ENCODE data around the gene SNX30.

The SNX30 gene

GRCh38 chr9:112846528-112847488, 96.2 kb downstream of the SNX30 start:
- Histone ChIP-seq H3K36me3 (ENCODE audit: insufficient read depth, low read length) (no peaks in the 10 kb centered on the region), H3K9me3 (ENCODE audit: insufficient read depth, low read length, severe bottlenecking) (no peaks in the 10 kb centered on the region), H3K27ac (ENCODE audit: low read length) (no peak overlapping the region), H3K27me3 (ENCODE audit: insufficient read depth, low read length, poor library complexity) (no peaks in the 10 kb centered on the region), H3K4me2 (ENCODE audit: insufficient read depth, low read length) (no peak overlapping the region), H3K9ac (ENCODE audit: low read depth, low read length) (no peak overlapping the region), H2AFZ (ENCODE audit: low read depth, low read length) (no peak overlapping the region), H3K4me1 (ENCODE audit: insufficient read depth, low read length) (0 out of 2 replicates have a peak, but pooled peaks cover 4% of the 10 kb centered on the region), H3K4me3 (ENCODE audit: low read depth in 1 of 2, low read length in 2 of 2) (no peak overlapping the region), H4K20me1 (ENCODE audit: insufficient read depth, low read length) (no peaks in the 10 kb centered on the region), H3K79me2 (ENCODE audit: insufficient read depth, low read length) (no peaks in the 10 kb centered on the region)
- DNase-seq: no peak
- TF ChIP-seq CTCF (IDR thresholded peaks at IDR 0.05; ENCODE audit: borderline replicate concordance, extremely low read depth, low read length, poor library complexity, severe bottlenecking) (no peak), EZH2 (IDR thresholded peaks at IDR 0.05; ENCODE audit: borderline replicate concordance, low read depth, low read length, severe bottlenecking) (no peak)
- no peak for ATAC-seq (ENCODE audit: insufficient read depth, low read depth)

DNA sequence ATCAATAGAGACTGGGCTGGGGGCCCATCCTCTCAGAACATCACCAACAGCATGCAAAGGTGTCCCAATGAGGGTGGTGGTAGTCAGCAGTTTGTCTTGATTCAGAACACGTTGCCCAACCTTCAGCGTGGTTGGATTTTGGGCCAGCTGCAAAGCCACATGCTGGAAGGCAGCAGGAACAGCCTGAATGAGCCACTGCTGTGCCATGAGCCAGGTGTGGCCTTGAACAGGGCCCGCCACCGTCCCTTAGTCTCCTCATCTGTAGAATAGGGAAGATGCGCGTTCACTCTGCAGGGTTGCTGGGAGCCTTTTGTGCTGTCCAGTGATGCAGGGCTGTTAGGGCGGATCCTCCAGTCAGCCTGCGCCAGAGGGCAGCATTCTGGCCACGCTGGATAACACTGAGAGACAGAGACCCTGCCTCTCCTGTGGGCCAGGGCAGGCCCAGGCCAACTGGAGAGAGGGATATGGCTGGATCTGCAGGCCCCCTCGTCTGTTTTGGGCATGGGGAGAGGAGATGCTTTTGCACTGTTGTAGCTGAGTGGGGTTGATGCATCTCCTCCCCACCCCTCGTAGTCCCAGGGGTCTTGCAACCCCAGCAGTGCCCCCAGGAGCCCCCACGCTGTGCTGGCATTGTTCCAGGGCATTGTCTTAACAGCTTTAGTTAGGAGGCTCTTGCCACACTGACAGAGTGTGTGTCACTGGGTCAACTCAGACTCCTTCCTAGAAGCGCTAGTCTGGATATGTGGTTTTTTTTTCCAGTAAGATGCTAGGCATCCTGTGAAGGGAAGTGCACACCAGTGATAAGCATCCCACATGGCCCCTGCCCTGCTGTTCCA, 98.0 kb downstream of the SNX30 start:
- no peaks in the 10 kb centered on the region for H3K36me3 ChIP-seq (ENCODE audit: insufficient read depth, low read length)
- TF ChIP-seq CTCF (IDR thresholded peaks at IDR 0.05; ENCODE audit: borderline replicate concordance, extremely low read depth, low read length, poor library complexity, severe bottlenecking) (no peak), EZH2 (IDR thresholded peaks at IDR 0.05; ENCODE audit: borderline replicate concordance, low read depth, low read length, severe bottlenecking) (no peak)
- H3K4me2 ChIP-seq (ENCODE audit: insufficient read depth, low read length): no peak overlapping the region

GRCh38 chr9:112849363-112849922, 98.9 kb downstream of the SNX30 start:
- Histone ChIP-seq H3K36me3 (ENCODE audit: insufficient read depth, low read length) (no peaks in the 10 kb centered on the region), H4K20me1 (ENCODE audit: insufficient read depth, low read length) (no peaks in the 10 kb centered on the region), H3K4me3 (ENCODE audit: low read depth in 1 of 2, low read length in 2 of 2) (no peak overlapping the region), H3K27ac (ENCODE audit: low read length) (no peak overlapping the region), H3K4me1 (ENCODE audit: insufficient read depth, low read length) (0 out of 2 replicates have a peak, but pooled peaks cover 4% of the 10 kb centered on the region), H3K27me3 (ENCODE audit: insufficient read depth, low read length, poor library complexity) (no peaks in the 10 kb centered on the region), H3K4me2 (ENCODE audit: insufficient read depth, low read length) (no peak overlapping the region), H2AFZ (ENCODE audit: low read depth, low read length) (no peak overlapping the region), H3K9me3 (ENCODE audit: insufficient read depth, low read length, severe bottlenecking) (no peaks in the 10 kb centered on the region), H3K79me2 (ENCODE audit: insufficient read depth, low read length) (no peaks in the 10 kb centered on the region), H3K9ac (ENCODE audit: low read depth, low read length) (no peak overlapping the region)
- TF ChIP-seq CTCF (IDR thresholded peaks at IDR 0.05; ENCODE audit: borderline replicate concordance, extremely low read depth, low read length, poor library complexity, severe bottlenecking): no peak
- TF ChIP-seq EZH2 (IDR thresholded peaks at IDR 0.05; ENCODE audit: borderline replicate concordance, low read depth, low read length, severe bottlenecking): no peak
- ATAC-seq (ENCODE audit: insufficient read depth, low read depth): no peak
- DNase-seq: no peak

More for the DNA sequence above, 98.0 kb downstream of the SNX30 start:
- ATAC-seq (ENCODE audit: insufficient read depth, low read depth) (peak; percentile 39; the same call in 1 of the 3 replicates), DNase-seq (peak; percentile 7)
- Histone ChIP-seq H3K4me3 (ENCODE audit: low read depth in 1 of 2, low read length in 2 of 2) (no peak overlapping the region), H3K4me1 (ENCODE audit: insufficient read depth, low read length) (0 out of 2 replicates have a peak, but pooled peaks cover 4% of the 10 kb centered on the region), H3K79me2 (ENCODE audit: insufficient read depth, low read length) (no peaks in the 10 kb centered on the region), H4K20me1 (ENCODE audit: insufficient read depth, low read length) (no peaks in the 10 kb centered on the region), H3K9ac (ENCODE audit: low read depth, low read length) (no peak overlapping the region), H2AFZ (ENCODE audit: low read depth, low read length) (no peak overlapping the region), H3K27me3 (ENCODE audit: insufficient read depth, low read length, poor library complexity) (no peaks in the 10 kb centered on the region), H3K9me3 (ENCODE audit: insufficient read depth, low read length, severe bottlenecking) (no peaks in the 10 kb centered on the region), H3K27ac (ENCODE audit: low read length) (no peak overlapping the region)
